ENCODE data around the gene TSPOAP1.
A peak's percentile ranks its signal among the peaks of the same experiment; 100 is the strongest.

DNA sequence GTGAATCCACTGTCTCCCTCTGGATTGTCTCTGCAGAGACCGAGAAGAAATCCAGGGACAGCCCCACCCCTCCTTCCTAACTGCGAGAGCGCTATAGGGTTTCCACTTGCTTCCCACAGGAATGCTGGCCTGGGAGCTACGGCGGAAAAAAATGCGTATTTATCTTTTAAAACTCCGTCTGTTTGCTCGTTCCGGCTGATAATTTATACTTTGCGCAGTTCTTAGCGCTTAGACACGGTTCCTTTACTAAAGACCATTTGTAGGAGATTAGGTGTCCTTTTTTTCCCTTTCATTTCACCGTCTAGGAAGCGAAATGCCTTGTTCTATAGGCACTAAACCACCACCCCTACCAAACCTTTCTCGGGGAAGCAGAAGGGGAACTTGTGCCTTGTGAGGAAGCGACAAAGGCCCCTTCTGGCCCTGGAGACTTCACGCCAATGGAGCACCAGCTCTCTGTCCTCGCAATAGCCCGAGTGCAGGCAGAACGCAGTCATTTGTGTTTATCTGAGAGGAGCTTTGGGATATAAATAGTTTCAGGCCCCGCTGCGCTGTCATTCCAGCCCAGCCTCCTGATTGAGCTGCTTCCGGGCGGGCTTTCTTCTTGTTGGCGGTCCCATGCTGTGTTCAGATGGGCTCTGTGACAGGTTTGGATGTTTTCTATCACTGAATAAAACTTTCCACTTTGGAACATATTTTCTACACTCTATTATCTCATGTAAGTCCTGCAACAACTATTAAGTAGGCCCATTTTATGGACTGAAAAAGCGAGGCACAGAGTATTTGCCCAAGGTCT is 24.2 kb upstream of the TSPOAP1 start:
- TF ChIP-seq, protein P1, sequence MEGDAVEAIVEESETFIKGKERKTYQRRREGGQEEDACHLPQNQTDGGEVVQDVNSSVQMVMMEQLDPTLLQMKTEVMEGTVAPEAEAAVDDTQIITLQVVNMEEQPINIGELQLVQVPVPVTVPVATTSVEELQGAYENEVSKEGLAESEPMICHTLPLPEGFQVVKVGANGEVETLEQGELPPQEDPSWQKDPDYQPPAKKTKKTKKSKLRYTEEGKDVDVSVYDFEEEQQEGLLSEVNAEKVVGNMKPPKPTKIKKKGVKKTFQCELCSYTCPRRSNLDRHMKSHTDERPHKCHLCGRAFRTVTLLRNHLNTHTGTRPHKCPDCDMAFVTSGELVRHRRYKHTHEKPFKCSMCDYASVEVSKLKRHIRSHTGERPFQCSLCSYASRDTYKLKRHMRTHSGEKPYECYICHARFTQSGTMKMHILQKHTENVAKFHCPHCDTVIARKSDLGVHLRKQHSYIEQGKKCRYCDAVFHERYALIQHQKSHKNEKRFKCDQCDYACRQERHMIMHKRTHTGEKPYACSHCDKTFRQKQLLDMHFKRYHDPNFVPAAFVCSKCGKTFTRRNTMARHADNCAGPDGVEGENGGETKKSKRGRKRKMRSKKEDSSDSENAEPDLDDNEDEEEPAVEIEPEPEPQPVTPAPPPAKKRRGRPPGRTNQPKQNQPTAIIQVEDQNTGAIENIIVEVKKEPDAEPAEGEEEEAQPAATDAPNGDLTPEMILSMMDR (IDR thresholded peaks at IDR 0.05) = no peak
- TF ChIP-seq POLR2A (IDR thresholded peaks at IDR 0.05) = no peak
- TF ChIP-seq POLR2AphosphoS5 (IDR thresholded peaks at IDR 0.05) = peak in 2 of 3 donors; percentile 29 to 35
